ENCODE results near the gene TPP2. TPM values are rescaled to one million over a fixed set of nuclear protein-coding genes. Genes with fewer than 3 reads are reported as not detected.

TPP2 gene
- polyA plus RNA-seq (2014; cell fraction: cytosol; rRNA removed), result 45.2 and 54.8 TPM in 2 replicates
- polyA plus RNA-seq (2014; cell fraction: nucleus; rRNA removed), result 120 and 169 TPM in 2 replicates

- DNase-seq (ENCODE audit: low spot score), result peak; percentile 97
These were observed at the start of gene TPP2 for GRCh38 chr13:102596147-102597028. TSS of gene TPP2 (plus strand) at chr13:102596986. CDS start at chr13:102597039, 53 bp downstream.

DNA sequence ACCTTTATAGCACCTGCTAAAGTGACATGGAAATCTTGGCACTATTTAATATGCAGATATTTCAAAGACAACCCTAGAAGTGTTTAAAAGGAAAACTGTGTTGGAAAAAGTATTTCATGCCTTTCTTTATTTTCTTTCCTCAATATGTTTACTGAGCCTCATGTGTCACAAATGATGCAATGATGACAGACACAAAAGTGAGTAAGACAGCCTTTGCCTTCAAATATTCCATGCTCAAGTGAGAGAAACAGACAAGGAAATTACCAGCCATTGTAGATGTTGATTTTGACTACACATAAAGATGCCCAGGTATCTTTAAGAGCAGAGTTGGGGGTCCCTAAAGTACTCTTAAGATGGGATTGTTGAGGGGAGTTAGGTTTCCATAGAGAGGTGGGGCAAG lies 48.0 kb upstream of the TPP2 start:
- DNase-seq (ENCODE audit: low spot score), result no peak

- DNase-seq (ENCODE audit: low spot score), result no peak
These were observed 46.3 kb upstream of the TPP2 start for GRCh38 chr13:102550507-102550906.

DNA sequence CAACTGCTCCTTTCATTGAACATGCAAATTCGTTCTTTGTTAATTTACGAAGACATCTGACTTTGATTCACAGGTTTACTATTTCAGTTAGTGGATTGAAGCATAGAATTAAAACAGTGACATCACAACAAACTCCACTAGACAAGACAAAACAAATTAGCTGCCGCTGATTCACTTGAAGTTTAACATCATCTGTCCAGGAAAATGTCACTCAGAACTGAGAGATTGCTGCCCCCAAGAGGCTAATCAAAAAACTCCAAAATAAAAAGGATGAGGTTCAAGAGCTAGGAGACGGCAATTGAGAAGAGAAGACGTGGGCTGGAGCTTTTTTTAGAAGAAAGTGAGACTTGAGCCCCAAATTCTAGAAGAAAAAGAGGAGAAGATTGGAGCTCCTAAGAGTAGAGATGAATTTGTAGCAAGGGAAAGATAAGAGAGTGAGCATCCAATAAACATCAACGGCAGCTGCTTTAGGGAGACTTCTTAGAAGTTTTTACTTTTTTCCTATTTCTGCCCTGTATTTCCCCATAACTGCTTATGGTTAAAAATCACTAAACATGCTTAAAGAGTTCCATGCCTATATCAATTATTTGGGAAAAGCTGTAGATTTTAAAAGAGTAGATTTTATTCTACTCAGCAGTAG lies 40.8 kb upstream of the TPP2 start:
- DNase-seq (ENCODE audit: low spot score), result peak; percentile 77

DNA sequence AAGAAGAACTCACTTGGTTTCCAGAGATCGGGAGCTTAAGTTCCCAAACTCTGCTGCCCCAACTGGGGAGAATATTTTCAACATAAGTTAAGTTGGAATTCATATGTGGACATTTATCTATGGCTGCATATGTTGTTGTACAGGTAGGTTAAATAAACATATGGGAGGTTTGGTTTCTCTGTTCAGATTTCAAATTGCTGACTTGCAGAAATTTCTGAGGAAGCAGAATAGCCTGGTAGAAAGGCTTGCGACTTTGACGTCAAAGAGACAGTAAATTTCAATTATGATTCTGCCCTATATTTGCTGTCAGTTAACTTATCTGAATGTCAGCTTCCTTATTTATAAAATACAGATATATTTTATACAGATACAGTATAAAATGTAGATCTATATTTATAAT lies 40.0 kb upstream of the TPP2 start:
- DNase-seq (ENCODE audit: low spot score), result no peak

DNA sequence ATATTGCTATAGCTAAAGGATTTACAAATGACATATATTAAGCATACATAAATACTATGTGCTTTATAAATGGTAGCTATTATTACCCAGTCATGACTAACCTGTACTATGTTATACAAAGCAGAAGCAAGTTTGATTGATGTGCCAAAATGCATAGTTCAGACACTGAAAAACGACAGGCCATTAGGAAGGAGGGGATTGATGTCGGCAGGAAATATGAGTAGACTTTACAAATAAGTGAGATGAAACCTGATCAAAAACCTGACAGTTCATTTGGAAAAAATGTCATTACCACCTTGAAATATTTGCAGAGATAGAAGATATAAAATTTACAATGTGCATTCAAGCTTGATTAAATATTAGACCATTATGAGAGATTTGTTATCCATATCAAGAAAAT lies 38.8 kb upstream of the TPP2 start:
- no peak for DNase-seq (ENCODE audit: low spot score)

GRCh38 chr13:102561933-102562332 lies 34.9 kb upstream of the TPP2 start:
- no peak for DNase-seq (ENCODE audit: low spot score)

- DNase-seq (ENCODE audit: low spot score), result no peak
These were observed 33.5 kb upstream of the TPP2 start for GRCh38 chr13:102563267-102563666.

DNA sequence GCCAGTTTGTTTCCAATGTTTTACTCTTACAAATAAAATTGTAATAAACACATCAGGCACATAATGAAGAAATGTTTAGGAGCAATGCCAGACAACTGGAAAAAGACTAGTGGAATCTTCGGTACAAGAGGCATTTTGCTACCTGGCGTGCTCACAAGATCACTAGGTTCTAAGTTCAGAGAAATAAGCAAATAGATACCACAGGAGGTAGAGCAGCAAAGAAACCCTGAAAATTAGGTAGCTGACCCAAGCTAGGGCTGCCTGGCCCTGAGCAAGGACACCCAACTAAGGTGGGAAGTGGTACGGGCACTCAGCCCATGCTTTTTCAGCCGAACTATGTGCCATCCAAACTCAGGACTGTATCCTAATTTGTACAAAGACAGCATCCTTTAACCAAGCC lies 32.2 kb upstream of the TPP2 start:
- DNase-seq (ENCODE audit: low spot score), result no peak

DNA sequence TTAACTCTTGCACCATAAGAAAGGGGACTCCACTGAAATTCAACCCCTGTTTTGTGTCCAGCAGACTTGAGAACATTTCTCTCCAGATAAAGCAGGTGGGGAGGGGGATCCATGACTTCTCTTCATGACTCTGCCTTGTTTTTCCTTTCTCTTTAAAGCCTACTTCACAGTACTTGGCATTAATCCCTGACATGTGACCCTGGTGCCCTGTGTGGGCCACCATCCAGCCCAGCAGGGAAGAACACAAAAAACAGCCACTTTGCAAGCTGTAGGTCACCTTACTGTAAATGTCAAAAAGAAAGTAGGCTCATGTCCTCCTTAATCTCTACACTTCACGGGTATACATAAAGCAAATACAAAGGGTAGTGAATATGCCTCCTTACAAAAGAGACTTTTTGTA lies 30.3 kb upstream of the TPP2 start:
- DNase-seq (ENCODE audit: low spot score), result no peak

DNA sequence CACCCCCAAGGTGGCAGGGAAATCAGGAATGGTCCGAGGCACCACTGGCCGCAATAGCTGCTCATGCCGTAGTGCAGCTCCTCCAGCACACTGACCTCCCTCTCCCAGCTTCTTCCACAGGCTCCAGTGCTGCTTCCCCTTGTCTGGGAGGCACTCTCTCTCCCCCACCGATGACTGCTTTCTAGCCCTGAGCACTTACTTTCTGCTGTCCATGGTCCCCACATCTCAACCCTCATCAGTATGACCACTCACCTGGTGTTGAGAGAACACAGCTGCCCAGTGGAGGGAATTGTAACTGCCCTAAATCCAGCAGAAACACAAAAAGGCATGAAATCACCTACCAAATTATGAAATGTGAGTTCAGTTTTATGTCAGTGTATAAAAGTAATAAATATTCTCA lies 28.9 kb upstream of the TPP2 start:
- DNase-seq (ENCODE audit: low spot score), result no peak

DNA sequence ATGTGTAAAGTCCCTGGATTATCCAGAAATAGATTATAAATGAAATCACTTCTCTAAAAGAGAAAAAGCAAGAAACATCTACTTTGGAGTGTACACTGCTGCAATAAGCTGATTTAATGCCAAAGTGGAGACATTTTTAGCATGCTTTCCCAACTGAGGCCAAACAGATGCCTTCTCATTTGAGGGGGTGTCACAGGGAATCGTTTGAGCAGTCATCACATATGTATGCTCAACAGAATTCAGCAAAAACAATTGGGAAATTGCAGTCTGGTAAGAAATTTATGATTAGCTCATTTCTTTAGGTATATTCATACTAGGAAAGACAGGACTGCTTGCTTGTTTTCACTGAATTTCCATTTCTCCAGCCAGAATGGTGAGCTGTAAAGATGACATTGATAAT lies 27.3 kb upstream of the TPP2 start:
- DNase-seq (ENCODE audit: low spot score), result no peak

DNA sequence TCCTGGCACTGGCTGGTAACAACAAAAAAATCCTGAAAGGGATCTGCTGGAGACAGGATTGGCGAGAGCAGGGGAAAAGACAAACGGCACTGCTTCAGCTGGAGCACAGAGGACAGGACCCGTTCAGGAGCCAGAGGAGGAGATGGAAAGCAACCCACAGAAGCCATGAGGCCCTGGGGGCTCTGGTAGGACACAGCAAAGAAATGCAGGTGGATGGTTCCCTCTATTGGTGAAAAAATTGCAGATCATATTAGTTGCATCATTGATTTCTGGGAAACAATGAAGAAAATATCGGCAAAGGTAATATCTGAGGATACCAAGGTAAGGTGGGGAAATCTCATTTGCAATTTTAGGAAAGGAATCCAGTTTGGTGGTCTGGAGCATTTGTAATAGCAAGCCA lies 25.7 kb upstream of the TPP2 start:
- DNase-seq (ENCODE audit: low spot score), result peak; percentile 64

- no peak for DNase-seq (ENCODE audit: low spot score)
These were observed 24.5 kb upstream of the TPP2 start for GRCh38 chr13:102572323-102572722.

DNA sequence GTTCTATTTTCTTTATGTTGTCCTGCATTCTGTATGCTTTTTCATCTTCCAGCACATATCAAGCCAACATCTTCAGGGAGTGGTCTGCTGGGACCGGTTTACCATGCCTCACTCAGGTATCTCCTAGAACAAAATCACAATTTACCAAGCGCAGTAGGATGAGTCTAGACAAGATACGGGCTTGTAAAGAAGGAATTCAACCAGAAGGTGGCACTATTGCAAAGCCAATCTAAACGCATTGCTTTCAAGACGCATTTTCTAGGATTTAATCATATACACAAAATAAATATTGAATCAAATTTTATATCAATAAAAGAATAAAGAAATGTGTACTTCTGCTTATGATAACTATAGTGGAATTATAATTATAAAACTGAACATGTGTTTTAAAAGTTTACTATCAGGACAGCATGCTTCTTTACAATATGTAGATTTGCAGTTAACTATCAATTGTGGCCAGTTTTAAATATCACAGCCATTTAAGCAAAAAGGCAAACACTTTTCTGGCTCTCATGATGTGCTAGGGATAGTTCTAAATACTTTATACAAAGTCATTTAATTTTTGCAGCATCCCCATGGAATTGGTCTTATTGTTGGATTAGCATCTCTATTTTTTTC lies 16.1 kb upstream of the TPP2 start:
- peak; percentile 66 for DNase-seq (ENCODE audit: low spot score)

DNA sequence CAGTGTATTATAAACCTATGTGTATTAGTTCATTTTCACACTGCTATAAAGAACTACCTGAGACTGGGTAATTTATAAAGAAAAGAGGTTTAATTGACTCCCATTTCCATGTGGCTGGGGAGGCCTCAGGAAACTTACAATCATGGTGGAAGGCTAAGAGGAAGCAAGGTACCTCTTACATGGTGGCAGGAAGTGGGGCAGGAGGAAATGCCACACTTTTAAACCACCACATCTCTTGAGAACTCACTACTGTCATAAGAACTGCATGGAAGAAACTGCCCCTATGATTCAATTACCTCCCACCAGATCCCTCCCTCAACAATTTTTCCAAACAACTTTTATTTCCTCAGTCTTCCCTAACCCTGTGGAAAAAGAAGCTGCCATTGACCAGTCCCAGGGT lies 14.5 kb upstream of the TPP2 start:
- no peak for DNase-seq (ENCODE audit: low spot score)

GRCh38 chr13:102584434-102584833 lies 12.4 kb upstream of the TPP2 start:
- DNase-seq (ENCODE audit: low spot score), result no peak

- DNase-seq (ENCODE audit: low spot score), result no peak
These were observed 10.2 kb upstream of the TPP2 start for GRCh38 chr13:102586615-102587014.

DNA sequence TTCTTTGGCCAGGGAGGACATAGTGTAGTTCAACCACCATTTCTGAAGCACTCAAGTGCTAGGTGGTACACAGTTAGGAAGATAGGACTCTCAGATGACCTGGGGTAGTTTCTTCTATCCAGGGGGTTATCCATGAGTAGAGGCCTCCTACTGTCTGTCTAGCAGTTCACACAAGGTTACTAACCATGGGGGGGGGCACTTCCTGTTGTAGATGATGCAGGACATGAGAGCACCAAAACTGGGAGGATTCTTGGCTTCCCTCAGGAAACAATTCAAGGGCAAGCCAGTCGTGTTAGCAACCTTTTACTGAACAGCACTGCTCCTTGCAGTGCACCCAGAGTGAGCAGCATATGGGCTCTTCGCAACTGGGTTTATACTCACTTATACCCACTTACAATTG lies 8.9 kb upstream of the TPP2 start:
- DNase-seq (ENCODE audit: low spot score), result no peak

DNA sequence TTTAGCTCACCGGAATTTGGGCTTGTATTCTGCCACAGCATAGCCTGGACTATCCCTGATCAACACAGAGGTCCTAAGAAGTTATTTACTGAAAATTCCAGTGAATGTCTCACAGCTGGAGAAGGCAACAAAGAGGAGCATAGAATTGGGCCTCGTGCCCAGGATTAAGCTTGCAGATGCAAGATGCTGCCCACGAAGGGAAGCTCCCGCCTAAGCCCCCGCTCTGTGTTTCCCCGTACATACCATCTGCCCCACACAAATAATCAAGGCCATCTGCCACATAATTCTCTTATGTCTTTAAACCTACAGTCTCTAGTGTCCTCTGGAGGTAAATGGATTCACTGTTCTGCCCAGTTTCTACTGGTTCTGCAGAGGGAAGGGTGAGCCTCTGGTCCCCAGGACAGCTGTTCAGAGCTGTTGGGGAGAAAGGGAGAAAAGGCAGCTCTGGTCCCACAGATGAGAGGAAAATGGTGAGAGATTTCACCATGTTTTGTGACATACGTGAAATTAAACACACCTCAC lies 7.4 kb upstream of the TPP2 start:
- peak; percentile 35 for DNase-seq (ENCODE audit: low spot score)

GRCh38 chr13:102591988-102592781 lies 4.6 kb upstream of the TPP2 start:
- DNase-seq (ENCODE audit: low spot score), result peak; percentile 82
